Measurements from ENCODE around the gene OR10H3. TPM values are rescaled to one million over a fixed set of nuclear protein-coding genes. Genes with fewer than 3 reads are reported as not detected.

OR10H3 gene
- total and polyA plus RNA-seq, 2 of the 13 experiments (the other 11 are each of a cell fraction or from before 2014, with no cell fraction given), result not detected

- TF ChIP-seq, protein P1, sequence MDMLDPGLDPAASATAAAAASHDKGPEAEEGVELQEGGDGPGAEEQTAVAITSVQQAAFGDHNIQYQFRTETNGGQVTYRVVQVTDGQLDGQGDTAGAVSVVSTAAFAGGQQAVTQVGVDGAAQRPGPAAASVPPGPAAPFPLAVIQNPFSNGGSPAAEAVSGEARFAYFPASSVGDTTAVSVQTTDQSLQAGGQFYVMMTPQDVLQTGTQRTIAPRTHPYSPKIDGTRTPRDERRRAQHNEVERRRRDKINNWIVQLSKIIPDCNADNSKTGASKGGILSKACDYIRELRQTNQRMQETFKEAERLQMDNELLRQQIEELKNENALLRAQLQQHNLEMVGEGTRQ (IDR thresholded peaks at IDR 0.05; ENCODE audit: low read depth, low read length), result no peak
- TF ChIP-seq, protein P1 (CRISPR knock-in tag; IDR thresholded peaks at IDR 0.05; ENCODE audit: borderline replicate concordance), result no peak
- TF ChIP-seq SMYD3 (CRISPR knock-in tag; IDR thresholded peaks at IDR 0.05), result no peak
- TF ChIP-seq PHF20 (CRISPR knock-in tag; IDR thresholded peaks at IDR 0.05), result no peak
- no peak for TF ChIP-seq ZNF17 (CRISPR knock-in tag; IDR thresholded peaks at IDR 0.05)
- TF ChIP-seq ZNF629 (CRISPR knock-in tag; conservative IDR thresholded peaks at IDR 0.05), result no peak
- no peak for TF ChIP-seq KDM2A (CRISPR knock-in tag; IDR thresholded peaks at IDR 0.05; ENCODE audit: borderline replicate concordance, low read depth)
- no peak for TF ChIP-seq ZNF563 (CRISPR knock-in tag; IDR thresholded peaks at IDR 0.05)
- no peak for TF ChIP-seq ZNF768 (CRISPR knock-in tag; IDR thresholded peaks at IDR 0.05)
- no peak for TF ChIP-seq TAF15 (IDR thresholded peaks at IDR 0.05; ENCODE audit: low read depth, low read length, poor library complexity, severe bottlenecking)
Measured at GRCh38 chr19:15776991-15777970, 39.5 kb downstream of the OR10H3 start (continued).
